NT2/D1 (cell line): ENCODE measurements around the gene ACOXL.

ENCODE experiments used
- DNase-seq: peaks from one replicate; pipeline ENCODE4 v3.0.0-alpha.2; 2011; ENCODE audit warnings: low read depth, low spot score
- H3K27me3 ChIP-seq: 2 replicates; pipeline ENCODE4 v1.6.0; 2011; ENCODE audit warnings: mild to moderate bottlenecking; ENCODE audit not compliant: insufficient read length, insufficient read depth
- H3K36me3 ChIP-seq: 2 replicates; pipeline ENCODE4 v1.6.1; 2011; ENCODE audit warnings: mild to moderate bottlenecking, low read length, mixed read lengths; ENCODE audit not compliant: insufficient read depth, insufficient read length
- H3K4me1 ChIP-seq: 2 replicates; pipeline ENCODE4 v1.5.1; 2011; ENCODE audit not compliant: insufficient read depth, insufficient read length
- H3K4me3 ChIP-seq: 2 replicates; pipeline ENCODE4 v1.5.1; 2011; ENCODE audit warnings: low read depth; ENCODE audit not compliant: insufficient read length
- H3K9ac ChIP-seq: 2 replicates; pipeline ENCODE4 v1.6.0; 2011; ENCODE audit warnings: low read depth; ENCODE audit not compliant: insufficient read length
- H3K9me3 ChIP-seq: 2 replicates; pipeline ENCODE4 v1.5.1; 2011; ENCODE audit warnings: mild to moderate bottlenecking, low read length; ENCODE audit not compliant: insufficient read depth
- SUZ12 ChIP-seq: IDR thresholded peaks from 2 replicates; pipeline ENCODE4 v1.6.1; 2011; ENCODE audit not compliant: insufficient read length, insufficient read depth; ENCODE audit errors: extremely low read depth
- YY1 ChIP-seq: IDR thresholded peaks from 2 replicates; pipeline ENCODE4 v1.6.1; 2011; ENCODE audit not compliant: insufficient read length, insufficient read depth
- ZNF274 ChIP-seq: IDR thresholded peaks from 2 replicates; pipeline ENCODE4 v1.6.1; 2011; ENCODE audit warnings: mild to moderate bottlenecking, low read depth, low read length

Gene ACOXL

GRCh38 chr2:111155610-111156009, 423.2 kb downstream of the ACOXL start:
- no peaks in the 10 kb centered on the region for H3K9me3 ChIP-seq
- no peak overlapping the region for H3K4me3 ChIP-seq
- peaks cover 41% of the 10 kb centered on the region for H3K36me3 ChIP-seq
- TF ChIP-seq ZNF274, result no peak
- no peak for TF ChIP-seq SUZ12
- TF ChIP-seq YY1, result no peak
- no peaks in the 10 kb centered on the region for H3K4me1 ChIP-seq
- no peak overlapping the region for H3K9ac ChIP-seq
- H3K27me3 ChIP-seq, result no peaks in the 10 kb centered on the region
- no peak for DNase-seq

GRCh38 chr2:111156529-111156928, 424.2 kb downstream of the ACOXL start:
- no peak overlapping the region for H3K4me3 ChIP-seq

GRCh38 chr2:111157071-111157661, 424.8 kb downstream of the ACOXL start:
- DNase-seq, result no peak
- no peaks in the 10 kb centered on the region for H3K4me1 ChIP-seq

More at GRCh38 chr2:111156529-111156928, 424.2 kb downstream of the ACOXL start:
- Histone ChIP-seq H3K36me3 (peaks cover 47% of the 10 kb centered on the region), H3K9ac (no peak overlapping the region), H3K27me3 (no peaks in the 10 kb centered on the region), H3K9me3 (no peaks in the 10 kb centered on the region), H3K4me1 (no peaks in the 10 kb centered on the region)
- TF ChIP-seq YY1, result no peak
- TF ChIP-seq SUZ12, result no peak
- no peak for TF ChIP-seq ZNF274
- DNase-seq, result no peak

GRCh38 chr2:111157798-111158197, 425.4 kb downstream of the ACOXL start:
- Histone ChIP-seq H3K4me3 (no peak overlapping the region), H3K9ac (no peak overlapping the region), H3K9me3 (no peaks in the 10 kb centered on the region), H3K4me1 (no peaks in the 10 kb centered on the region), H3K36me3 (peaks cover 47% of the 10 kb centered on the region), H3K27me3 (no peaks in the 10 kb centered on the region)
- no peak for TF ChIP-seq SUZ12
- no peak for TF ChIP-seq YY1
- no peak for TF ChIP-seq ZNF274
- no peak for DNase-seq

More at GRCh38 chr2:111157071-111157661, 424.8 kb downstream of the ACOXL start:
- no peaks in the 10 kb centered on the region for H3K9me3 ChIP-seq
- no peak overlapping the region for H3K4me3 ChIP-seq
- no peak overlapping the region for H3K9ac ChIP-seq
- H3K27me3 ChIP-seq, result no peaks in the 10 kb centered on the region
- peaks cover 47% of the 10 kb centered on the region for H3K36me3 ChIP-seq
- no peak for TF ChIP-seq YY1

GRCh38 chr2:111159641-111160040, 427.3 kb downstream of the ACOXL start:
- no peaks in the 10 kb centered on the region for H3K27me3 ChIP-seq
- no peaks in the 10 kb centered on the region for H3K9me3 ChIP-seq
- H3K4me1 ChIP-seq, result peaks cover 4% of the 10 kb centered on the region
- peaks cover 55% of the 10 kb centered on the region for H3K36me3 ChIP-seq
- DNase-seq, result no peak
- TF ChIP-seq ZNF274 (no peak), YY1 (no peak), SUZ12 (no peak)
- no peak overlapping the region for H3K9ac ChIP-seq
- H3K4me3 ChIP-seq, result no peak overlapping the region

- Histone ChIP-seq H3K27me3 (no peaks in the 10 kb centered on the region), H3K36me3 (peaks cover 61% of the 10 kb centered on the region), H3K4me3 (no peak overlapping the region), H3K9me3 (no peaks in the 10 kb centered on the region), H3K9ac (no peak overlapping the region), H3K4me1 (peaks cover 4% of the 10 kb centered on the region)
- DNase-seq, result no peak
- TF ChIP-seq ZNF274 (no peak), YY1 (no peak), SUZ12 (no peak)
These were observed 428.4 kb downstream of the ACOXL start for GRCh38 chr2:111160758-111161157.

GRCh38 chr2:111161971-111162370, 429.6 kb downstream of the ACOXL start:
- TF ChIP-seq SUZ12 (no peak), YY1 (no peak), ZNF274 (no peak)
- no peak overlapping the region for H3K9ac ChIP-seq
- no peaks in the 10 kb centered on the region for H3K27me3 ChIP-seq
- H3K4me1 ChIP-seq, result peaks cover 4% of the 10 kb centered on the region
- no peaks in the 10 kb centered on the region for H3K9me3 ChIP-seq
- H3K4me3 ChIP-seq, result no peak overlapping the region
- no peak for DNase-seq
- peaks cover 67% of the 10 kb centered on the region for H3K36me3 ChIP-seq
